ENCODE measurements around the gene TRABD2B.

The TRABD2B gene

DNA sequence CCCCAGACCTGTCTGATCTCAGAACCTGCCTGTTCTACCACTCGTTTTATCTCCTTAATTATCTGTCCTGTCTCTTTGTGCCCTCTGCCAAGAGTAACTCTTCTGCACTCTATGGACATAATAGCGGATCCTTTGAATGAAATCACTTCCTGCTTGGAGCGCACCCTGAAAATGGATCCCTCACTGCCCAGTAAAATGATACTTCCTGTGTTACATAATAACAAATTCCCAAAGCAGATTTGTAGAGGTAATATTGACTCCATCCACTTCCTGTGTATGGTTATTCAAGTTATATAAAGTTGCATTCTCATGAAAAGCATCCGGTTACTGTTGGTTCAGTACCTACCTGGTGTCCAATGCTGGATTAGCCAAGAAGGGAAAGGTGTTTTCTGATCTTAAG, 246.0 kb downstream of the TRABD2B start:
- no peak for DNase-seq

DNA sequence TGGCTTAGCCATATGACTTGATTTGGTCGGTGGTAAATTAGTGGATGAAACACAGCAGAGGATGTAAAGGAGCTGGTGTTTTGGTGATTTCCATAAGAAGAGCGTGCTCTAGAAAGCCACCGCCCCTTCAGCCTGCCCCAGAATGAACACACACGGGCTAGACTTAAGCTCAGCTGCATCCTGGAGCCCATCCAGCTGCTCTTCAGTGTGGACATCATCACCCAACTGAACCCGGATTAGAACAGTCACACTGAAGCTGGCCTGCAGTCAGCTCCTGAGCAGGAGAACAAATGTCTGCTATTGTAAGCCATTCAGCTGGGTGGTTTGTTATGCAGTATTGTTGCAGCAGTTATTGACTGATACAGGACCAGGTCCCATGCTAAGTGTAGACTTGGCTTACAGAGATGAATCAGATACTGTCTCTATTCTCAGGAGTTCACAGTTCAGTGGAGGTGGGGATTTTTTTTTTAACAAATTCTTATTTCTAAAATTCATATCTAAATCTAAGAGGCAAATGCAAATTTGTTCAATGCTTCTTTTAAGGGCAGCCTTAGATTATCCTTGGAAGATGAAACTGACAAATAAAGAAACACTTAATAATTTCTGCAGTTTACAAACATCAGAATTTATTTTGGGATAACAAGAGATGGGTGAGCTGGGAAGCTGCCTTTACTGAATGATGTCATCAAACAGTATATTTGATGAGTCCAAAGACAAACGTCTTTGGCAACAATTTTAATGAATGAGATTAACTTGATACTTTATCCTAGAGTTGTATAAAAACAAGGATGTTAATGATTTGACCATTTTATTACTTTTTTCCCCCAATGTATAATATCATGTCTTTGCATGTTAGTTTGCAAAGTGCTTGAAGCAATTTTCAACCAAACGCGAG, 251.2 kb downstream of the TRABD2B start:
- no peak for DNase-seq

DNA sequence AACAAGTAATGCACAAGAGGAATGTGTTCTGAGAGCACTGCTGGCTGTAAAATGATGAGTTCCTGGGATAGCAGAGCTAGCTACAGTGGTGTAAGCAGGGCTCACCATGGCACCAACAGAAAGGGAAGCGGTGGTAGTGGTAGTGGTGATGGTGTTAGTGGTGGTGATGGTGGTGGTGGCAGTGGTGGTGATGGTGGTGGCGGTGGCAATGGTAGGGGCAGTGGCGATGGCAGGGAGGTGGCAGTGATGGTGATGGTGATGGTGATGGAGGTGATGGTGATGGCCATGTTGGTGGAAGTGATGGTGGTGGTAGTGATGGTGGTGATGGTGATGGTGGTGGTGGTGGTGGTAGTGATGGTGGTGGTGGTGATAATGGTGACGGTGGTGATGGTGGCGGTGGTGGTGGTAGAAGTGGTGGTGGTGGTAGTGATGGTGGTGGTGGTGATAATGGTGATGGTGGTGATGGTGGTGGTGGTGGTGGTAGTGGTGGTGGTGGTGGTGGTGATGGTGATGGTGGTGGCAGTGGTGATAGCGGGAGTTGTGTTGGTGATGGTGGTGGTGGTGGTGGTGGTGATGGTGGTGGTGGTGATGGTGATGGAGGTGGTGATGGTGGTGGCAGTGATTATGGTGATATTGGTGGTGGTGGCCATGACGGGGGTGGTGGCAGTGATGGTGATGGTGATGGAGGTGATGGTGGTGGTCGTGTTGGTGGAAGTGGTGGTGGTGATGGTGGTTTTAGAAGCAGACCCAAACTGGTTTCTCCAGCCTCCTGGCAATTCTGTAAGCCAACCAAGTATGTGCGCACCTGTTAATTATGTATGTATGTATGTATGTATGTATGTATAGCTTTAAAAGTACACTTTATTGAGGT, 254.1 kb downstream of the TRABD2B start:
- DNase-seq, result no peak

DNA sequence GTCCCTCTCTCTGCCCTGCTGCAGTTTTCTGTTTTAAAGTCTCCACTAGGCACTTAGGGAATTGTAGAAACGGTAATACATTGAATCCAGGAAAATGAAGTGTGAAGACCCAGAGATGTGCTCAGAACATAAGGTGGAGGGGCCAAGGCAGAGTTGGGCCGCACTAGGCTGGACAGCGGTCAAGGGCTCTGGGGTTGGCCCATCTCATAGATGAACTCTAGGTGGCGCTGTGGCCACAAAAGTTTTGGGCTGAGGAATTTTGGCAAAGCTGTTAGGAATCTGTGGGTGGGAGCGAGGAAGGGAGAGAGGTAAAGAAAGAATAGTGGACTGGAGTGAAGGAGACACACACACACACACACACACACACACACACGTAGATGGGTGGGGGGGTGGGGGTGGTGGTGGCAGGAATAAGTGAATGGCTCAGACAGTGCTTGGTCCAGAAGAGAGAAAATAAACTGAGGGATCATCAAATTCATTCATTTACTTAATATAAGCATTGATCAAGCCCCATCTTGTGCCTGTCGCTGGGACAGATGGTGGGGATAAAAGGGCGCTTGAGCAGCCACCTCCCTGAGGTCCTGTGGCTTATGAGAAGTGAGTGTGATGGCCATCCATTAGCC, 258.5 kb downstream of the TRABD2B start:
- DNase-seq, result no peak

DNA sequence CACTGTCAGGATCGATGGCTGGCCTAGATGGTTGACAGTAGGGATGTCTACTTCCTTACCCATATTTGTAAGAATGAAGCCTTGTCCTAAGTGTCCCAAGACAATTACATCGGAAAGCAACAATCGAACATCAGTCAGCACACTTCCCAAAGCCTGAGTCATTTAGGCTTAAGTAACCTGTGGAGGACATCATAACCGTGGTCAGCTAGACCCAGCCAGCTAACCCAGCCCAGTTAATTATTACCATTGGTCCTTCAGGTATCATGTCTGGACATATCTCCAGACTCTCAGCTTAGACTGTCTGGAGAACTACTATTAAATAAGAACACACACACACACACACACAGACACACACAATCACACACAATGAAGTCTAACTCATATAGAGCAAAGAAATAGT, 264.7 kb downstream of the TRABD2B start:
- no peak for DNase-seq

DNA sequence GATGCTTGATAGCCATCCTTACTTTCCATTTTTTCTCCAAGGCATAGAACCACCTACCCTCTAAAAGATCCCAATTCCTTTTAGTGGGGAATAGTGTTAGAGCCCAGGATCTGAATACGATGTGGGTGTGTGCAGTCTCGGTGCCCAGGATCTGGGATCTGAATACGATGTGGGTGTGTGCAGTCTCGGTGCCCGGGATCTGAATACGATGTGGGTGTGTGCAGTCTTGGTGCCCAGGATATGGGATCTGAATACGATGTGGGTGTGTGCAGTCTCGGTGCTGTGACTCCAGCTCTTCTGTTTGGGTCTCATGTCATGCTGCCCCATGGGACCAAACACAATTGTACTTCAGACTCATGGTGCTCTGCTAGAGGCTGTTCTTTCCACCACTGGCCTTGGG, 265.5 kb downstream of the TRABD2B start:
- no peak for DNase-seq

DNA sequence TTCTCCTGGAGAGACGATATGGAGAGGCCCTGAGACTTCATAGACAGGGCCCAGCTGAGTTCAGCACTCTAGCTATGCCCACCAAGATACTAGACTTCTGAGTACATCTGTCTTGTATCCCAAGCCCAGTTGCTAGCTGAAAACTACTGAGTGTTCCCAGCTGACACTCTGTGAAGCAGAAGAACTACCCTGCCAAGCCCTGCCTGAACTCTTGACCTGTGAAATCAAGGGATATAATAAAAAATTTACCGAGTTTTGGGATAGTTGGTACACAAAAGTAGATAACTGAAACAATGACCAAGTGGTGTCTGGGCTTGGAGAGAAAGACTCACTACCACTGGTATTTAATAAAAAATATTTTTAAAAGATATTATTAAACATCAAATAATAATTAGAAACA, 267.5 kb downstream of the TRABD2B start:
- no peak for DNase-seq

DNA sequence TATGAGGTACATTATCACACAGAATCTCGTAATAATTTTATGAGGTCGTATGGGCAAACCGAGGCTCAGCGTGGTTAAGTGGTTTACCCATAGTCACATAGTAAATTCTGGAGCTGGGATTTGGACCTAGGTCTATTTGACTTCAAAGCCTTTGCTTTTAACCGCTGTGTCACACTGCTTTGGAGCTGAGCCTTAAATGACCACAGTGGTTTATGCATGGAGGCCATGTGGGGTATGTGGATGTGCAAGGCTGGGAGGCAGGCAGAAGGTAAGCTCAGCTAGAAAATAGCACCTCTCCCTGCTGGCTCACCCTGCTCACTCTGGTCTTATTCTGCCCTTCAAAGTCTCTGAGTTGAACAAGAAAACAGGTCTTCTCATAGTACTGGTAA, 269.5 kb downstream of the TRABD2B start:
- DNase-seq, result no peak

DNA sequence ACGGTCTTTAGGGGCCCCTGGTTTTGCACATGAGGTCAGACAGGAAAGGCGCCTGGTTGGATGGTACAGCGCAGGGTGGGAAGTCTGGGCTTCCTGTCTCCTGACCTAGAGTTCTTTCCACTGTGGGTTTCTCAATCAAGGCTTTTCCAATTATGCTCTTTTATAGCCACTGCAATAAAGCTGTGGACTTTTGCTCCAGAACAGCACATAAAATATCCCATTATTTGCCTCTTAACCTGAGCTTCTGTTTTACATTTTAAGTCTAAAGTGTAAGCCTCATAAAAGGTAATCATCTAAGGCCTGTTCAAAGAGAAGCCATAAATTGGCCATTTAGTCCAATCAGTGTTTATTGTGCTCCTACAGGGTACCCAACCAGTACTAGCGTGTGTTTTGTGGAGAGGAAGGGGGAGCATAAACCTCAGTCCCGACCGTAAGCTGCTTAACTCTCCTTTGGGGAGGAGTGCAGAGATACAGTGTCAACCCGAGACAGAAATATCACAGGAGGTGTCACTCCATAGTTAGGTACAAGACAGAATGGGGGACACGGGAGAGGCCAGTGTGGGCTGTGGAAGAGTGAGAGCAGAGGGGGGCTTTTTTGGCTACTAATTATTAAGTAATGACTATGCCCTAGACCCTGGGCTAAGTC, 270.0 kb downstream of the TRABD2B start:
- no peak for DNase-seq

DNA sequence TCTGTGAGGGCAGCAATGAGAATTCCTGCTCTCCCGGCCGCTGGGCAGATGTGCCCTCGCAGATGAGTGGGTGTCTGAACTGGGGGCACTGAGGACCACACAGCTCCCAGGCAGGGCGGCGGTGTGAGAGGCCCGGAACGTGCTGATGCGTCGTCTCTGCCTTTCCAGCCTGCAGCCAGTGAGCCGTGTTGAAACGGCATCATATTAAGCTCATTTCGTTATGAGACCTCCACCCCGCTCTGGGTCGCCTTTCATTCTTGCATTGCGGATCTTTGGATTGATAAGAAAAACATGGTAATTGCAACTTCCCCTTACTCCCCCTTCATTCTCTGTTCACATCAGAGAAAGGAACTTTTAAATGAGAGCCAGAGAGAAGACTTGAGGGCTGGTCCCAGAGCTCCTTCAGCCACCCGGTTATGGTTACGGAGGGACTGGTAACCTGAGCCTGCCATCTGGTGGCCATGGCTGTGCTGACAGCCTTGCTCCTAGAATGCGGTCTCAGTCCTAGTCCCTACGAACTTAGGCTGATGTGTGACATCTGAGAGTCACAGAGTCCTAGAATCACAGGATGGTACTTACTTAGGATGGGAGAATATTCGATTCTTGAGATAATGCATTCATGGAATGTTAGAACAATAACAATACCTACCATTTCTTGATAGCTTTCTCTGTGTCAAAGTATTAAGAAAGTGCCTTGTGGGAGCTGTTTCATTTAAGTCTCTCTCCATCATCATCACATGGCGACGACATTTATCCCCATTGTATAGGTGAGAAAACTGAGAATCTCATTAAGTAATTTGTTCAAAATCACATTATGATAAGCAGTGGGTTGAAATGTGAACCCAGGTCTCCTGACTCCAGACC, 271.0 kb downstream of the TRABD2B start:
- DNase-seq, result peak; percentile 58

DNA sequence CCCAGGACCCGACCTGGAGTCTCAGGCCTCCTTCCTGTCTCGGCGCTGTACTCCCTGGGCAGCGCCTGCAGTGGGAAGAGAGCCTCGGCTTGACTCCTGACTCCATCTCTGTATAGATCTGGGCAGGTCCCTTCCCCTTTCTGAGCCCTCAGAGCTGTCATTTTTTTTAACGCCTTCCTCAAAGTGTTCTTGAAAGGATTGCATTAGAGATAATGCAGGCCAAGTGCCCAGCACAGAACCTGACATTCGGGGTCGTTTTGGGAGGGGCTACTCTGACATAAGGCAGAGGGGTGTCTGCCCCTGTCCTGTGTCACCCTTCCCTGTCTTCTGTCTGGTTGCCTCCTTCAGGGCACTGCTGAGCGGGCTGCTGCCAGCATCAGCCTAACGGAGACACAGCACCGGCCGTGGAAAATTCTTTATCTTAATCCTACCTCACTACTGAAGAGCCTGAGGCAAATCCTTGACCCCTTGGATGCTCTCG, 271.6 kb downstream of the TRABD2B start:
- no peak for DNase-seq

DNA sequence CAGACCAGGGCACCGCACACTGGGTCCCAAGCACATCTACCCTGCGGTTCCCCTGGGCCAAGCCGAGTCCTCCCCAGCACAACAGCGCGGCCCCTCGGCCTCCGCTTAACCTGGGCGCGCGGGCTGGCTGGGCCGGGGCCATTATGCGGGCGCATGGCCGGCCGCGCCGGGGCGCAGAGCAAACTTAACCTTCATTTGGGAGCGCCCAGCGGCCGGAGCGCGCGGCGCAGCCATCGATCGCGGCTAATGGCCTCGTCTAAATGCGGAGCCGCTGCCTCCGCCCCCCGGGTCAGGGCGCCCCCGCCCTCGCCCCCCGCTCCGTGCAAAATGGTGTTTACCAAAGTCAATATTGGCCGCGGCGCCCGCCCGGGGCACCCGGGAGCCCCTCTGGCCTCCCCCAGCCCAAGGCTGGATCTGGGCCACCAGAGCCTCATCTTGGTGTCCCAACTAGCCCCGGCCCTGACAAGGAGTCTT, 272.1 kb downstream of the TRABD2B start:
- DNase-seq, result no peak

DNA sequence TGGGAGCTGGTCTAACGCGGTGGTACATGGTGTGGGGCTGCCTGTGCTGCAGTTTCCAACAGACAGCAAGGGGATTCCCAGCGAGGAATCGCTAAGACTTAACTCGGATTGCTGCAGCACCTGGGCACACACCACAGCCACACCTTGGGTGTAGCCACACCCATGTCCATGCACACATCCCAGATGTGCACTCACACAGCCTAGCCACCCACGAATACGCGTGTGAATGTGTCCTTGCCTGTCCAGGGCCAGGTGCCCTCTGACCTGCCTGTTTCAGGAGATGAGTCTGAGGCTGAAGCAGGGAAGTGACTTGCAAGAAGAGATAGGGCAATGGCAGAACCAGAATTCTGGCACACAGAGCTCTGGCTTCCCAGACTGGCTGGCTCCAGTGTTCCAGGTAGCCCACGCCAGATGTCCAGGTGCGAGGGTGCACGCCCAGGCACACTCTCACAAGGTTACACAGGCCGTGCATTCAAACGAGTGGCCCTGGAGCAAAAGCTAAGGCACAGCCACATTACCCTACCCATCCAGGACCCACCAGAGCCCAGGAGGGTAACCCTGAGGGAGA, 272.7 kb downstream of the TRABD2B start:
- DNase-seq, result no peak

DNA sequence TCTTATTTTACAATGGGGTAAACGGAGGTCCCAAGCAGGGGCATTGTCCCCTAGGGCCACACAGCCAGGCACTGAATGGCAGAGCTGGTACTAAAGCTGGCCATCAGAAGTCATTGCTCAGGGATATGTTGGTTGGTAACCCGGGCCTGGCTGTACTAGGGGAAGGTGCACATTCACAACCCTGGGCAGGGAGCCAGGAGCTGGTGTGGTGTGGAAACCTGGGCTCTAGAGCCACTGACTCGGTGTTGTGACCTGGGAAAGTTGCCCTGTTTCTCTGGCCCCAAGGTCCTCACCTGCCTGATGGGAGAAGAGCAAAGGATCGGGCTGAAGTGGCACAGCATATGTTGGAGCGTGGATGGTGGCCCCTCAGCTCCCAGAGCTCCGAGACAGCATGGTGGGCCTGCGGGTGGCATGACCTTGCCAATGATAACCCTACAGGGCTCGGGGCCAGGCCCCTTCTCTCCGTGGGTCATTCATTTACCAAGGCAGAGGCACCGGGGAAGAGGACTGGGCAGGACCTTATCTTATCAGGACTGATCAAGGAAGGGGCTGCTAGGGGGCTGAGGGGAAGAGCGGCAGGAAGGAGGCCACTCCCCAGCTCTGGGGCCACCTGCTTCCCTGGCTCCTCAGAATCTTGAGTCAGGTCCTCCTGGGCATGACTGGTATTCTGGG, 274.1 kb downstream of the TRABD2B start:
- DNase-seq, result no peak

DNA sequence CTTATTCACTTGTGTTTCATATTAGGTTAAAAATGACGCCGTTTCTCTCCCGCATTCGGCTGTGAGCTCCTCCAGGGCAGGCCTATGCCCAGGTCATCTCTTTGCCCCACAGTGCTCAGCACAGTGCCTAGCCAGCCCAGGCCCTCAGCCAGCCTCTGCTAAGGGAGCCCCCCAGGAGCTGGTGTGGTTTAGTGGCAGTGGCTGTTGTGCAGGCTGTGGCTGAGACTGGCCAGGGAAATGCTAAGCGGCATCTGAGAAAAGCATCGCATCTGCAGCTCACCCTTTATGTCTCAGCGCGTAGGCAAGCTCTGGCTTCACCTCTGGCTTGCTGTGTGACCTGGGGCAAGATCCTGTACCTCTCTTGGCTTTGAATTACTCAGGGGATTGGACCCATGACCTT, 275.1 kb downstream of the TRABD2B start:
- no peak for DNase-seq

DNA sequence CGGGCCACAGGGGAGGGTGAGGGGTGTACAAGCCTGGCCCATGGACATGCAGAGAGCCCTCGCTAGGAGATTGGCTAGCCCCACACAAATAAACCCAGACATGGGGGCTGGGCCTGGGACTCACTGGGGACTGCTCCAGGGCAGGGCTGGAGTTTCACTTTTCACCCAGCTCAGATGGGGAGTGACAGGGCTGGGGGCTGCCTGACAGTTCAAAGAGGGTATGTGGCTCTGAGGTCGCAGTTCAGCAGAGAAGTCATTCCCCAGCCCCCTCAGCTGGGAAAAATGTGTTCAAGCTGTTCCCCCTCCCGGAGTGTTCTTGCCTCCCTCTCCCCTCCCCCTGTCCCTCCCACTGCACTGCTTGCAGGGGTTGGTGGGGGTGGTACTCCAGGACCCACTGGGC, 277.1 kb downstream of the TRABD2B start:
- no peak for DNase-seq

DNA sequence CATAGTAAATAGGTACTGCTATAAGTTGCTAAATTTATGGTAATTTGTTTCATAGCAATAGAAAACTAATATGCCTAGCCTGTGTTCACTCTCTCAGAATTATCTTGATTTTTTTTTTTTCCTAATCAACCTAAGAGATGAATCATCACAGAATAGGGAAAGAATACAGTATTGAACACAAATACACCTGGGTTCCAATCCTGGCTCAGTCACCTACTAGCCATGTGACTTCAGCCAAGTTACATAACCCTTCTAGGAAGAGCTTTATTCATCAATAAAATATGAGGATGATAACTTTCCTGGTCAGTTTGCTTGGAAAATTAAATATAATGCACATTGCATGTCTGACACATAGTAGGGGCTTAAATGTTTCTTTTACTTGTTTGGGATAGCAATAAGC, 279.8 kb downstream of the TRABD2B start:
- DNase-seq, result no peak

DNA sequence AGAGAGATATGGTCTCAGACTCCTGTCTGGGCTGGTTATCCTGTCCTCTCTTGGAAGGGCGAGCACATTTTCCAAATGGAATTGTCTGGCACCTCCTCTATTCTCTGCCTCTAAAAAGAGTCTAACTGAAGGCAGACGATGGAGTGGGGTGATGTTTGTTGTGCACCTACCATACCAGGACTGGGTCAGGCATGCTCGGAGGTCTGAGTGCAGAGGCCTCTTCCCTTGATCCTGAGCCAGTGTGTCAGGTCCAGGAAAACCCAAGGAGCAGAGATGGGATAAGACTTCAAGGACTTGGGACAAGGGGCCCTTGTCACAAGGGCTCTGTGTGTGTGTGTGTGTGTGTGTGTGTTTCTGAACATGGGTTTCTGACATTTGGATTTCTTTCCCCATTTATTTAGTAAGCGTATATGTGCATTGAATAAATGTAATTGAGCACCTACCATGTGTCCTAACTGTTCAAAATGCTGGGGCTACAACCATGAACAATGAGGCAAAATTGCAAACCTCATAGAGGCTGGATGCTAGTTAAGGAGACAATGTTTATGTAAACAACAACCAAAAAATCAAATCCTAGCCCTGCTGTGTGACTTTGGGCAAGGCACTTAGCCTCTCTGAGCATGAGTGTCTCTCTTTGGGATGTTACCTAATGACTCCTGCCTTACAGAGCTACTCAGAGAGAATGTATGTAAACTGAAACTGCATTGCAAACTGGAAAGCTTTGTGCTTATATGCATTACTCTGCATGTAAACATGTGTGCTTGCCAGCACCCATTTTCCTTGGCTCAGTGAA, 283.0 kb downstream of the TRABD2B start:
- no peak for DNase-seq

DNA sequence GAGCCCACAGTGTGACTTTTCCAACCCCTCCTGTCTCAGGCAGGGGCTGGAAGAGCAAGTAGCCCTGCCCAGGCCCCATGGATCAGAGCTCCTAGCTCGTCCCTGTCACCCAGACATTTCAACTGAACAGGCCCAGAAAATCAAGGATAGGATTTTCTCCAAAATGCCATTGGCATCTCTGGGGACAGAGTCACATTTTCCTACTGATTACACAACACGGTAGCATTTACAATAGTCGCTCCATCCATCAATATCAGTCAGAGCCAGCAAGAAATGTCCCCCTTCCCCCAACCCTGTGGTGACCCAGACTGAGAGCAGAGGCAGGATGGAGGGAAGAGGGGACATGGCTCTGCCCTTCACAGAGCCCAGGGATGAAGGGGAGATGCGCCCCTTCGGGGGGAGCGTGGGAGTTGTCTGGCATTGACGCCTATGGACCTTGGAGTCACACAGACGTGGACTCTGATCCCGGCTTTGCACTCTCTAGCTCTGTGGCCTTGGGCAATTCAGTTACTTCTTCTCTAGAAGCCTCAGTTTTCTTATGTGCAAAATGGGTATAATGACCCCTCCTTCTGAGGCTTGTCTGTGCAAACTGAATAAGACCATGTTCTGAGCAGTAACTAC, 283.7 kb downstream of the TRABD2B start:
- DNase-seq, result no peak

Measured in CD4-positive, alpha-beta T cell treated with Interleukin-12 subunit alpha and Interleukin-12 subunit beta, for 1 hour (primary cell).